GM12874 (cell line): ENCODE measurements around the gene GBE1.

Experiments
- TF ChIP-seq, protein P1 (sequence below): IDR thresholded peaks from 2 replicates; pipeline ENCODE4 v1.5.1; 2011; ENCODE audit warnings: low read depth, mild to moderate bottlenecking, control low read depth, low read length, moderate library complexity; ENCODE audit not compliant: insufficient read depth

GBE1 gene

DNA sequence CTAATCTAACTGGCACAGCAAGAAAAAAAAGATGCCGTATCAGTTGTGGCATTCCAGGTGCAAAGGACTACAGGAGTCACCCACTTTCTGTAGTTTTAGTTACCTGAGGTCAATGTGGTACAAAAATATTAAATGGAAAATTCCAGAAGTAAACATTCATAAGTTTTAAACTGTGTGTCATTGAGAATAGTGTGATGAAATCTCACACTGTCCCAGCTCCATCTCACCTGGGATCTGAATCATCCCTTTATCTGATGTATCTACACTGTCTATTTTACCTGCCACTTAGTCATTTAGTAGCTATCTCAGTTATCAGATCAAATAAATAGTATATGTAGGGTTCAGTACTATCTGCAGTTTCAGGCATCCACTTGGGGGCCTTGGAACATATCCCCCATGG lies 26.7 kb downstream of the GBE1 start:
- TF ChIP-seq, protein P1, sequence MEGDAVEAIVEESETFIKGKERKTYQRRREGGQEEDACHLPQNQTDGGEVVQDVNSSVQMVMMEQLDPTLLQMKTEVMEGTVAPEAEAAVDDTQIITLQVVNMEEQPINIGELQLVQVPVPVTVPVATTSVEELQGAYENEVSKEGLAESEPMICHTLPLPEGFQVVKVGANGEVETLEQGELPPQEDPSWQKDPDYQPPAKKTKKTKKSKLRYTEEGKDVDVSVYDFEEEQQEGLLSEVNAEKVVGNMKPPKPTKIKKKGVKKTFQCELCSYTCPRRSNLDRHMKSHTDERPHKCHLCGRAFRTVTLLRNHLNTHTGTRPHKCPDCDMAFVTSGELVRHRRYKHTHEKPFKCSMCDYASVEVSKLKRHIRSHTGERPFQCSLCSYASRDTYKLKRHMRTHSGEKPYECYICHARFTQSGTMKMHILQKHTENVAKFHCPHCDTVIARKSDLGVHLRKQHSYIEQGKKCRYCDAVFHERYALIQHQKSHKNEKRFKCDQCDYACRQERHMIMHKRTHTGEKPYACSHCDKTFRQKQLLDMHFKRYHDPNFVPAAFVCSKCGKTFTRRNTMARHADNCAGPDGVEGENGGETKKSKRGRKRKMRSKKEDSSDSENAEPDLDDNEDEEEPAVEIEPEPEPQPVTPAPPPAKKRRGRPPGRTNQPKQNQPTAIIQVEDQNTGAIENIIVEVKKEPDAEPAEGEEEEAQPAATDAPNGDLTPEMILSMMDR = no peak

DNA sequence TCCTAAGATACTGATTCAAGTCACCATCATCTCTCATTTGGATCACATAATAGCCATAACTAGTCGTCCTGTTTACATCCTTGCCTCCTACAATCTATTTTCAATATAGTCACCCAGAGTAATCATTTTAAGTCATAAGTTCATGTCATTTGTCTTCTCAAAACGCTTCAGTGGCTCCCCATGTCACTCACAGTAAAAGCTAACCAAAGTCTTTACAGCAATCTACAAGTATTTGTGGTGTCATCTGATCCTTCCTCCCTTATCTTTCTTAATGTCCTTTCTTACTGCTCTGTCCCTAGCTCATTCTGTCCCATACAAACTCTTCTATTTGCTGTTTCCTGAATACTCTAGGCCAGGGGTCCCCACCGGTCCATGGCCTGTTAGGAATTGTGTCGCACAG lies 28.8 kb downstream of the GBE1 start:
- TF ChIP-seq, protein P1 = no peak

DNA sequence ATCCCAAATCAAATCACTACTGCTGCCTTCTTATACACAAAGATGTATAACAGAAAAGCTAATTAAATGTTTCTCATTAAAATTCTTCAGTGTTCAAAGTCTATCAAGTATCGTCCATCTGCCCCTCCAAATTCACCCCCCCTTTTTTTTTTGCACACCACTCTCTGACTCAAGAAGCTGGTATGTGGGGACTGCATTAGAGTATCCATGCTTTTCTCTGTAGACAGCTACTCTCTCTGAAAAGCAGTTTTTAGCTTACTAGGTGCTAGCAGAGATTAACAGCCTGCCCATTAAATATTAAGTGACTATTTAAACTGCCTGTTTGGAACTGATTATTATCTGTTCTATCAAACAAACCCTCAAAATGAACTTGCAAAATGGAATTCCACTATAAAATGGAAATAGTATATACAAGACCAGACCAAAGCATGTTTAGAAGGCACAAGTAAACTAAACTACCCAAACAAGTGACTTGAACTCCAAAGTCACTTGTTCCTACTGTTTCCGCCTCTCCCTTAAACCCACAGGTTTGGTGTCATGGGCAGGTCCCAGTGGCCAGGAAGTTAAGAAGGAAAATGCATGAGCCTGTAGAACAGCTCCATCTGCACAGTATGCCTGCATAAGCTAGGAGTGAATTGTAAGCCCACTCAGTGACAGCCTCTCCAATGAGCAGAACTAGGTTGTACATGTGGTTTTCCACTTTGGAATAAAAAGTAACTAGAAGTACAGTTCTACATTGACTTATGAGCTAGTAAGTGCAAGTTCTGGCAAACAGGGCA lies 32.5 kb downstream of the GBE1 start:
- TF ChIP-seq, protein P1 = no peak

DNA sequence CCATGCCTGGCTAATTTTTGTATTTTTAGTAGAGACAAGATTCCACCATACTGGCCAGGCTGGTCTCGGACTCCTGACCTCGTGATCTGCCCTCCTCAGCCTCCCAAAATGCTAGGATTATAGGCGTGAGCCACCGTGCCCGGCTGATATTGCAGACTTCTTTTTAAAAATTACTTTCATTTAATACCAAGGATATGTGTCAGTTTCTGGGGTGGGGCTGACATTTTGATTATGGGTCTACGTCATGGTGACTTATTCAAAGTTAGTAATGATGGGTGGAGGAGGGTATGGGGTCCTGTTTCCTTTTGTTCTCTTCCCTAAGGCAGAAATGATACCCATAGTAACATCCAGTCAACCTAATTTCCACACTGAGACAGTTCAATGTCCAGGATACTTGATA lies 34.7 kb downstream of the GBE1 start:
- TF ChIP-seq, protein P1 = no peak

DNA sequence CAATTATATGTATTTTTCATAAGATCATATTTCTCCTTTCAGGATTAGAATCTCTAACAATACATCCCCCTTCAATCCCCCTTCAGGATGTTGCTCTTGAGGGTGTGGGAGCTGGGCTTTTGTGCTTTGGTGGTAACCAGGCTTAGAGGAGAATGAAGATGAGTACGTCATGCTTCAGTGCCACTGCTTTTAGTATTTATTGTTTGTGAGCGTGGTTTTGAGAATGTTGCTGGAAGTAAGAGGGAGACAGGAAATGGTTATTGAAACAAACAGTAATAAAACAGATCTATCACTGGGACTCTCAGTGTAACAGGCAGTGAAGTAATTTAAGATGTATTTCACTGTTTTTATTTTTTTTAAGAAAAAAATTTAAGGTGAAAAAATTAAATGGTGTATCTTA lies 35.3 kb downstream of the GBE1 start:
- TF ChIP-seq, protein P1 = no peak

DNA sequence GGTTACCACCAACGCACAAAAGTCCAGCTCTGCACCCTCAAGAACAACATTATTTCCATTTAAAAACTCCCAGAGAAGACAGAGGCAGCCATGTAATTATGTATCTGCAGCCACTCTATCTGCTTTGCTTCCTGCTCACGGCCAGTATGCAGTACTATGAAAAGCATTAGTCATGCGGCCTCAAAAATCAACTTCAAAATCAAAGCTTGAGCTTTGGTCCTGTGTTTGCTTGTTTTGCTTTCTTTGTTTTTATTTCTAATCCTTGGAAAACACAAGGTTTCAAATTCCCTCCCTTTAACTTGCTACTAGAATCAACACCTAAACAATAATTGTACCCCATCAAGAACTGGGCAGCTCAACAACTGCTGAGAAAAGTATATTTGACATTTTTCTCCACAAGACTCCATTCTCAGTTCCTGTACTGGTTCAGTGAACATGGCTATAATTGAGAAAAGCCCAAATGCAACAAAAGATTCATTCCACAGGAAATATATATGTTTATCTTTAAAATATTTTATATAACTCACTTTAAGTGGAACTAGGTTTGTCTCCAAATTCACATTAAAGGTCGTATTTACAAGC lies 37.6 kb downstream of the GBE1 start:
- TF ChIP-seq, protein P1 = no peak

DNA sequence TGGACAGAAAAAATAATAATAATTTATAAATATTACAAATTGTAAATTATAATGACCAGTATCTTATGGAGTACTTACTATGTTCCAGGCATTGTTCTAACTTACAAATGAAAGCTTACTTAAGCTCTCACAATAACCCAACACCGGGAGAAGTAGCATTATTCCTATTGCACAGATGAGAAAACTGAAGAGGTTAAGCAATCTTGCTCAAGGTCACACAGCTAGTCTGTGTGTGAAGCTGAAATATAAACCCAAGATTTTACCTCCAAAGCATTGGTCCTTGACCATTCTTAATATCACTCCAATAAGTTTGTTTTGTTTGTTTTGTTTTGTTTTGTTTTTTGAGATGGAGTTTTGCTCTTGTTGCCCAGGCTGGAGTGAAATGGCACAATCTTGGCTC lies 43.1 kb downstream of the GBE1 start:
- TF ChIP-seq, protein P1 = no peak
